Measurements from ENCODE around the gene NIPAL3.
"Not testable (repeated sequence)": the region's sequence is repeated elsewhere in the genome, so short reads cannot be mapped to it uniquely, and the experiment has no call there.

NIPAL3 gene

GRCh38 chr1:24425441-24425840 is 9.8 kb downstream of the NIPAL3 start:
- no peak for DNase-seq

GRCh38 chr1:24425922-24426321 is 10.3 kb downstream of the NIPAL3 start:
- no peak for DNase-seq

GRCh38 chr1:24426744-24427544 is 11.3 kb downstream of the NIPAL3 start:
- peak; percentile 74 for DNase-seq

DNA sequence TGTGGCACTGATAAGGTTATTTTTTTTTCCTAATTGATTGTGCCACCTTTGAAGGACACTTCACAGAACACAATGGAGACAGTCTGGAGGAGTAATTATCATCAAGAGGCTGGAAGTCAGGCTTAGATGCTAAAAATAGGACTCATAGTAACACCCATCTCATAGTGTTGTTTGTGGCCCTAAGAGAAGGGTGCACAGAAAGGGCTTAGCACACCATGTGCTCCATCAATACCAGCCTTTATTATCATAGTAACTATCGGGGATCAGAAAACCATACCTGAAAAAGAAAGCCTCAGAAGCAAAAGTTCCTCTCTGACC is 11.9 kb downstream of the NIPAL3 start:
- peak; percentile 74 for DNase-seq

GRCh38 chr1:24435782-24436365 is 20.3 kb downstream of the NIPAL3 start:
- no peak for DNase-seq

DNA sequence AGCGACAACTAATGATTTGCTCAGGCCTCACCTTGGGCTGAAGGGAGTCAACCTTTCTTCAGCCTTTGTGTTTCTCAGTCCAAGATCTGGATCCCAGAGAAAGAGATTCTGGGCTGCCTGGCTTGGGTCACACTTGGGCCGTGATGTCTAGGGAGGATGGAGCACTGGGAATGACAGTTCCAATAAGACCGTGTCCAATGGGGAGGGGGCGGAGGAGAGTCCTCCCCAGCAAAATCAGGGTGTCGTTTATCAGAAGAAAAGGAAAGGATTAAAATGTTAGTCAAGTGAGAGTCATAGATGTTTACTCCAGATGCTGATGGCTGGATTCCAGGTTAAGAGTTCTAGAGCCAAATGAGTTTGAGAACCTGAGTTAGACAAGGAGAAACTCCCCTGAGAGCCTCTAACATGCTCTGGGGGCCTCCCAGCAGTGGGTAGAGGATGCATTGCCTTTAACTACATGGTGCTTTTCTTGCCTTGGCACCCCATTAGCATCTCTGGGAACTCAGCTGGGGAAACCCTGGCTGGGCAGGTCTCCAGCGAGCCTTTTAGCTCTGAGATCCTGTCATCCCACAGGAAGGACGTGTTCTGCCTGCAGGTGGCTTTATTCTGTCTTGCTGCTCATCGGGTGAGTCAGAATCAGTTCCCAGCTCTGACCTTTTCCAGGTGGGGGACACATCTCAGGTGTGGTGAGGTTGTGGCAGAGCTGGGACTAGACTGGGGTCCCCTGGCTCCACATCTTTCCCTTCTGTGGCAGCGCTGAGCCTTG is 22.2 kb downstream of the NIPAL3 start:
- DNase-seq, result no peak

DNA sequence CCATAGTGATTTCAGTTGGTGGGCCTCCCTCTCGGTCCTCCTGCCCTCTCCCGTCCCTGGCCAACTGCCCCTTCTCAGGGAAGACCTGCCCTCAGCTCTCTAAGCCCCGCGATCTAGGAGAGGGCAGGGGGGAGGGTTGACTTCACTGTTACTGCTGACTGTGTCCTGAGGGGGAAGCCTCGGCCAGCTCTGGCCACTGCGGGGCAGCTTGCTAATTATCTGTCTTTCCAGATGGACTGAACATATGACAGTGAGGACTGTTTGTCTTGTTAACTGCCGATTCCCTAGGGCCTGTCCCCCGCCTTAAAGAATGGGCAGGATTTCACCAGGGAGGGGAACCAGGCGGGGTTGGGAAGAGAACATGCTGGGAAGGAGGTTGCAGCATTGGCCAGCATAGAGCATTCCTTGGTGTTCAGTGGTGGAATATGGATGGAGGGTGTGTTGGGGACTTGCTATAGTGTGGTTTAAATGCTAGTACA is 22.9 kb downstream of the NIPAL3 start:
- peak; percentile 75 for DNase-seq

- DNase-seq, result peak; percentile 22
These were observed 24.8 kb downstream of the NIPAL3 start for GRCh38 chr1:24440436-24440835.

DNA sequence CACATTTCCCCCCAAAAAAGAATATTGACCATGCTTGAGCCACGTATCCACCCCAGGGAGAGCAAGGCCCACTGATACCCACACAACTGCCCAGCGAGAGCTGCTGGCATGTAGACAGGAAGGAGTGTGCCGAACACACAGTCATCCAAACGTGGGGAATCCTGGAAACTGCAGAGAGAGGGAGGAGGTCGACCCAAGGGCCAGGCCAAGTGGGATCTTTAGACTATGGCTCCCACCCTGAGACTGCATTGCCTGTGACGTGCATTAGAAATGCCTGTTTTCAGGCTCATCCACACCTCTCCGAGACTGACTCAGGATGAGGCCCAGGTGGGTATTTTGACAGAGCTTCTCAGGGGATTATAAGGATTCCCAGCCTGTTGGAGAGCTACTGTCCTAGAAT is 25.9 kb downstream of the NIPAL3 start:
- DNase-seq, result no peak

DNA sequence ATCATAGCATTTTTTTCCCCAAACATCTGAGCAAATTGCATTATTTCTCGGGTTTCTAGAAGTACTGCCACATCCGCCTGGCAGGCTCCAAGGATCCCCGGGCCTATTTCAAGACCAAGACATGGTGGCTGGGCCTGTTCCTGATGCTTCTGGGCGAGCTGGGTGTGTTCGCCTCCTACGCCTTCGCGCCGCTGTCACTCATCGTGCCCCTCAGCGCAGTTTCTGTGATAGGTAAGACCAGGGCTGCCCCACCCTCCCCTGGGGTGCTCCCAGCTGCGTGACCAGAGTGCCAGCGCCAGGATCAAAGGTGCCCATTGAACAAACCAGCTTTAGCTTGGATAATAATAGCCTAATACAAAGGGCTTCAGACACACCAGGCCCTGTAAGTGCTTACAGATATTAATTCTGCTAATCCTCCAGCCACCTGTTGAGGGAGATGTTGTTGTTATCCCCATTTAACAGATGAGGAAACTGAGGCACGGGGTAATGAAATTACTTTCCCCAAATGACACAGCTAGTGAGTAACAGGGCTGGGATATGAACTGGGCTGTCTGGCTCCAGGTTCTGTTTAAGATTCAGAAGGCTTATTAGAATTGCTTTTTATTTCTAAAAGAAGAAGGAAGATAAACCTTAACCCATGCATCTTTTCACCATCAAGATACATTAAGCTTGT is 26.5 kb downstream of the NIPAL3 start:
- no peak for DNase-seq

DNA sequence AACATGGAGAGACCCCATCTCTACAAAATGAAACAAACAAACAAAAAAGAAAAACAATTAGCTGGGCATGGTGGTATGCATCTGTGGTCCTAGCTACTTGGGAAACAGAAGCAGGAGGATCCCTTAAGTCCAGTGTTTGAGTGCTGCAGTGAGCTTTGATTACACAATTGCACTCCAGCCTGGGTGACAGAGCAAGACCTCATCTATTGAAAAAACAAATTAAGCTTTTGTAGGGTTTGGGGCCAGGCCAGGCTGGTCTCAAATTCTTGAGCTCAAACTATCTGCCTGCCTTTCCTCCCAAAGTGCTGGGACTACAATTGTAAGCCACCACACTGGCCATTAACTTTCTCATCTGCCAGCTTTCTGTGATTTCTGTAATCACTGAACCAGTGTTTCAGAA is 27.2 kb downstream of the NIPAL3 start:
- no peak for DNase-seq

GRCh38 chr1:24443241-24443656 is 27.6 kb downstream of the NIPAL3 start:
- DNase-seq, result peak; percentile 51

- not testable (repeated sequence) for DNase-seq
These were observed 30.8 kb downstream of the NIPAL3 start for GRCh38 chr1:24446446-24446845.

GRCh38 chr1:24450316-24450715 is 34.7 kb downstream of the NIPAL3 start:
- no peak for DNase-seq

- DNase-seq, result no peak
These were observed 35.3 kb downstream of the NIPAL3 start for GRCh38 chr1:24450857-24451397.

DNA sequence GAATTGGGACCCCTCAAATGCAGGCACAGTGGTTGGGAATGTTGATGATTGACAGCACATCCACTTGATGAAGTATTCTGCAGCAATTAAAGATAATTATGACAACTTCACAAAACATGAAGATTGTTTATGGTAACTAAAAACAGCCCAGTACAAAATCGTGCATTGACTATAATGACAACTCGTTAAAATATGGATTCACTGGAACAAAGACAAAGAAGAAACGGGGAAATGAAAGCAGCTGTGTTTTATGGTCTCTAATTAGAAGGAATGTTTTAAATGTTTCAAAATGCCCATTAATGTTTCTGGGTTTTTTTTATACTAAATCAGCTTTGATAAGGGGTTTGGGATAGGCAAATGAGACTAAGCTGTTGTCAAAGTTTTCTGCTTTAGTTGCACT is 36.1 kb downstream of the NIPAL3 start:
- DNase-seq, result no peak

GRCh38 chr1:24452922-24453485 is 37.4 kb downstream of the NIPAL3 start:
- DNase-seq, result no peak

DNA sequence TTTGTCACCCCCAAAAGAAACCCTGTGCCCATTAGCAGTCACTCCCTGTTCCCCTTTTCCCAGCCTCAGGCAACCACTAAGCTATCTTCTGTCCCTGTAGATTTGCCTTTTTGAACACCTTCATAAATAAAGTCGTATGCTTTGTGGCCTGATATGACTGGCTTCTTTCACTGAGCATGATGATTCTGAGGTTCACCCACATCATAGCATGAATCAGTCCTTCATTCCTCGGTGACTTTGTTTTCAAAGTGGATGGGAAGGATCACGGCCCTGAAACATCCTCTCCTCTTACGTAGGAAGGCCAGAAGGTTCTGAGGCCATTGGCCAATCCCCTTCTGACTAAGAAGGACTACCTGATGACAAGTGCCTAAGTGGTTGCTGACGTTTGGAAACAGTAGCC is 39.1 kb downstream of the NIPAL3 start:
- DNase-seq, result no peak

DNA sequence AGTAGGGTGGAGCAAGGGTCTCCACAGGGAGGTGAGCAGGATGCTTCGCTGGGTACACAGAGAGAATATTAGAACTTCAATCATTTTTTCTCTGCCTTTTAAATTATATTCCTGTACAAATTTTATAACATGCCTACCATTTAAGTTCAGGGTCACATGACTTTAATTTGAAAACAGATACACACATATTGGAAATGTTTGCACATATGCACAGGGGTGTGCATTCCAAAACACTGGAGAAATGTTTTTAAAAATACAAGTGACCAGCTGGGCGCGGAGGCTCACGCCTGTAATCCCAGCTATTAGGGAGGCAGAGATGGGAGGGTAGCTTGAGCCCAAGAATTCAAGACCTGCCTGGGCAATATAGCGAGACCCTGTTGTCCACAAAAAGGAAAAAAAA is 39.7 kb downstream of the NIPAL3 start:
- no peak for DNase-seq

DNA sequence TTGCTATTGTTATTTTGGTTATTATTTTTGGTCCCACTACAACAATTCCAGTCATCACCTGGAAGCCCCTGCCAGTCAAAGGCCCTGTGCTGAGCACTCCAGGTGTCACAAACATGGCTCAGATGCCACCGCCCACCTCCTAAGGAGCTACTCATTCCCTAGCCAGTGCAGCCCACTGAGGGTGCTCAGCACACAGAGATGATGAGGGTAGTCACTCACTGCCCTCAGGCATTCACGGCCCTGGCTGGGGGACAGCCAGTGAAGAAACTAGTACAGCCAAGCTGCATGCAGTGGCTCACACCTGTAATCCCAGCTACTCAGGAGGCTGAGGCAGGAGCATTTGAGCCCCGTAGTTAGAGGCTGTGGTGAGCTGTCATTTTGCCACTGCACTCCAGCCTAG is 42.3 kb downstream of the NIPAL3 start:
- no peak for DNase-seq

DNA sequence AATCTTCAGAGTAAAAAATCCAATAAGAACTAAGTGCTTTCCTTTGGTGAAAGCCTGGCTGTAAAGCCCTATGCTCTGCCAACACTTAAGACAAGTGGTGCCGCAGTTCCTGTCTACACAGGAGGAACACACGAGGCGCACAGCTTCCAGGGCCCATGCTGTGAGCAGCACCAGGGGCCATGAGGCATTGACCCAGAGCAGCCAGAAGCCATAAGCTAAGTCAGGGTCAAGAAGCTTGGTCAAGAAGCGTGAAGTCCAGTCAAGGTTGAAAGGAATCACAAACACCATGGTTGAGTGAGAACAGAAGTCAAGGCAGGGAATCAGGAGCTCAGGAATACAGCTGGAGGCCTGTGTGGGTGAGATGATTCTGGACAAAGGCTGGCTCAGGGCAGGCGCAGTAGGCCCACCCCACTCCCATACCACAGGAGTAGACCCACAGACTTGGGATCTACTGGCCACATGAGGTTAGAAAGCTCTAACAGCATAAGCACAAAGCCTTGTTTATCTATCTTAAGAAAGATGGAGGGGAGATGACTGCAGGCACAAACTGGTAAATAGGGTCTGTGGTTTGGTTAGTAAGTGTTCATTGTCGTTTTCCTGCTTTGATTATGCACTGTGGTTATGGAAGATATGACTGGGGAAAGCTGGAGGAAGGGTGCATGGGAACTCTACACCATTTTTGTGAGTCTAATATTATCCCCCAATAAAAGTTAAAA is 44.1 kb downstream of the NIPAL3 start:
- no peak for DNase-seq

GRCh38 chr1:24462128-24462527 is 46.5 kb downstream of the NIPAL3 start:
- not testable (repeated sequence) for DNase-seq
